Smooth muscle cell (in vitro differentiated cells): ENCODE measurements around the gene GNAO1. TPM values are rescaled to one million over a fixed set of nuclear protein-coding genes. Genes with fewer than 3 reads are reported as not detected.

Experiments used
- DNase-seq: peaks from one replicate; lab custom pipeline; 2025; ENCODE audit not compliant: unreplicated experiment; lab: John Stamatoyannopoulos, UW
- H2AFZ ChIP-seq: fragments of 200-600 bp; sonication (generic); 2 replicates; pipeline ENCODE4 v1.6.0; 2016; ENCODE audit warnings: antibody characterized with exemption, low read depth, mild to moderate bottlenecking
- H3F3A ChIP-seq: fragments of 200-600 bp; sonication (generic); 2 replicates; pipeline ENCODE4 v1.6.0; 2017; ENCODE audit warnings: antibody characterized with exemption, low read depth
- H3K27ac ChIP-seq: fragments of 200-600 bp; sonication (generic); 2 replicates; pipeline ENCODE4 v1.5.1; 2016; ENCODE audit warnings: low read depth, mild to moderate bottlenecking
- H3K27me3 ChIP-seq: fragments of 200-600 bp; sonication (generic); 2 replicates; pipeline ENCODE4 v1.6.1; 2016; ENCODE audit warnings: low read depth, mild to moderate bottlenecking
- H3K36me3 ChIP-seq: fragments of 200-600 bp; sonication (generic); 2 replicates; pipeline ENCODE4 v1.5.1; 2016; ENCODE audit warnings: low read depth
- H3K4me1 ChIP-seq: fragments of 200-600 bp; sonication (generic); 2 replicates; pipeline ENCODE4 v1.5.1; 2016; ENCODE audit warnings: low read depth
- H3K4me2 ChIP-seq: fragments of 200-600 bp; sonication (generic); 2 replicates; pipeline ENCODE4 v1.6.0; 2016; ENCODE audit warnings: mild to moderate bottlenecking
- H3K4me3 ChIP-seq: fragments of 200-600 bp; sonication (generic); 2 replicates; pipeline ENCODE4 v1.5.1; 2016; ENCODE audit warnings: mild to moderate bottlenecking
- H3K79me2 ChIP-seq: fragments of 200-600 bp; sonication (generic); 2 replicates; pipeline ENCODE4 v1.6.0; 2016; ENCODE audit warnings: low read depth, mild to moderate bottlenecking
- H3K9ac ChIP-seq: fragments of 200-600 bp; sonication (generic); 2 replicates; pipeline ENCODE4 v1.6.0; 2016; ENCODE audit warnings: low read depth
- H3K9me3 ChIP-seq: fragments of 200-600 bp; sonication (generic); replicated peaks from 2 replicates; pipeline ENCODE4 v1.5.1; 2016; ENCODE audit warnings: low read depth
- H4K20me1 ChIP-seq: fragments of 200-600 bp; sonication (generic); 2 replicates; pipeline ENCODE4 v1.6.0; 2016; ENCODE audit warnings: low read depth
- WGBS: methylation state at CpG from one replicate; pipeline ENCODE4 v1.1.7; 2016; ENCODE audit warnings: low lambda C conversion rate; 5-methylcytosine and 5-hydroxymethylcytosine counted together
- polyA plus RNA-seq: library from polyadenylated mRNA; unstranded; fragments of >200 nt; fragmentation: Nextera tagmentation; extraction: Ambion mirVana; gene quantifications from 2 replicates; pipeline ENCODE4 v1.2.1, GENCODE V29; 2016
- total RNA-seq: library from RNA; depleted of rRNA; stranded (reverse); fragments of >200 nt; gene quantifications from 2 replicates; pipeline ENCODE4 v1.2.3, GENCODE V29; 2014
- TF ChIP-seq, protein P1 (sequence below): fragments of 200-600 bp; sonication (generic); IDR thresholded peaks from 2 replicates; pipeline ENCODE4 v1.5.1; 2017; ENCODE audit warnings: borderline replicate concordance, mild to moderate bottlenecking, antibody characterized with exemption; ENCODE audit not compliant: insufficient read depth, poor library complexity, severe bottlenecking

The GNAO1 gene
- total and polyA plus RNA-seq, 2 experiments from 2014 or later: 1.7 to 3.7 TPM

DNA sequence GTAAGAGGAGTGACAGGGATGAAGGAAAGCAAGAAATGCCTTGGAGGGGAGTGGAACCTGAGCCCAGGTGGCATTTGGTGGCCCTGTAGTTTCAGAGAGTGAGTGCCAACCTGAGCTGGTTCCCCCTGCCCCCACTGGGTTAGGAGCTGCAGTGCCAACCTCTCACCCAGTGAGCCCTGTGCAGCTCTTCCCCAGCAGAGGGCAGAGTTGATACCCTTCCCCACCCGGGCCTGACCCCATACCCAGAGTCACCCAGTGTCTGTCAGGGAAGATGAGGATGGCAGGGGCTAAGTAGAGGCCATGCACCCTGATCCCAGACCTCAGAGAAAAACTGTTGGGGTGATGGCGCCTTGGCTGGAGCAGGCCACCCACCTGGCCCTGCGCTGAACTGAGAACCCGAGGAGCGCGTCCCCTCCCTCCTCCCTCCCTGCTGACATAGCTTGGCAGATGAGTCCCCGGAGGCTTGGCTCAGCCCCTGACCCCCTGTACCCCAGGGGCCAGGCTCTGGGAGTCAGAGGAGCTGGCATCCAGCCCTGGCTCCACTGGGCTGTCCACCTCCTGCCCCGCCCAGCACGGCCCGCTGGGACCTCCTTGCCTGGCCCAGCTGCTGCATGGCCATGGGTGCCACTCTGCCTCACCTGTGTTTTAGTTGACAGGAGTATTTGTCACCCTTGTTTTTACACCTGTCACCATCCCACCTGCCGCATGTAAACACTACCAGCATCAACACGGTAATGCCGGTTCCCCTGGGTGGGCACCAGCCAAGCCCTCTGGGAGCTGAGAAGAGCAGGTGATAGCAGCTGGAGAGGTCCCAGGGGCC is 120.1 kb downstream of the GNAO1 start:
- TF ChIP-seq, protein P1, sequence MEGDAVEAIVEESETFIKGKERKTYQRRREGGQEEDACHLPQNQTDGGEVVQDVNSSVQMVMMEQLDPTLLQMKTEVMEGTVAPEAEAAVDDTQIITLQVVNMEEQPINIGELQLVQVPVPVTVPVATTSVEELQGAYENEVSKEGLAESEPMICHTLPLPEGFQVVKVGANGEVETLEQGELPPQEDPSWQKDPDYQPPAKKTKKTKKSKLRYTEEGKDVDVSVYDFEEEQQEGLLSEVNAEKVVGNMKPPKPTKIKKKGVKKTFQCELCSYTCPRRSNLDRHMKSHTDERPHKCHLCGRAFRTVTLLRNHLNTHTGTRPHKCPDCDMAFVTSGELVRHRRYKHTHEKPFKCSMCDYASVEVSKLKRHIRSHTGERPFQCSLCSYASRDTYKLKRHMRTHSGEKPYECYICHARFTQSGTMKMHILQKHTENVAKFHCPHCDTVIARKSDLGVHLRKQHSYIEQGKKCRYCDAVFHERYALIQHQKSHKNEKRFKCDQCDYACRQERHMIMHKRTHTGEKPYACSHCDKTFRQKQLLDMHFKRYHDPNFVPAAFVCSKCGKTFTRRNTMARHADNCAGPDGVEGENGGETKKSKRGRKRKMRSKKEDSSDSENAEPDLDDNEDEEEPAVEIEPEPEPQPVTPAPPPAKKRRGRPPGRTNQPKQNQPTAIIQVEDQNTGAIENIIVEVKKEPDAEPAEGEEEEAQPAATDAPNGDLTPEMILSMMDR: no peak
- Histone ChIP-seq H3K79me2 (no peaks in the 10 kb centered on the region), H2AFZ (no peak overlapping the region)

DNA sequence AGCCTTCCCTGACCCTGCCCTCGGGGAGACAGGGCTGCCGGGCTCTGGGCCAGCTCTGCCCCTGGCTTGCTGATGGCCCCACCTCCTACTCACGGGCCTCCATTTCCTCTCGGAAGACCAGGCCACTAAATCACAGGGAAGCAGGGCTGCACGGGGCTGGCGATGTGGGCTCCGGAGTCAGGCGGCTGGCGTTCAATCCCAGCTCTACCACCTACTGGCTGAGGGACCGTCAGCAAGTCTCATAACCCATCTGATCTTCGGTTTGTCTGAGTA is 120.7 kb downstream of the GNAO1 start:
- H3K79me2 ChIP-seq: no peaks in the 10 kb centered on the region
- H3K4me2 ChIP-seq: no peak overlapping the region
- no peaks in the 10 kb centered on the region for H3K36me3 ChIP-seq
- TF ChIP-seq, protein P1: no peak
- no peak overlapping the region for H3K9ac ChIP-seq
- H3F3A ChIP-seq: no peaks in the 10 kb centered on the region
- H4K20me1 ChIP-seq: no peaks in the 10 kb centered on the region
- no peak overlapping the region for H3K4me3 ChIP-seq
- DNase-seq: no peak
- no peaks in the 10 kb centered on the region for H3K27me3 ChIP-seq
- no peak overlapping the region for H3K27ac ChIP-seq
- no peaks in the 10 kb centered on the region for H3K9me3 ChIP-seq
- H3K4me1 ChIP-seq: peaks cover under 1% of the 10 kb centered on the region
- 87% methylated on average over 11 of the region's 11 CpGs for WGBS
- H2AFZ ChIP-seq: no peak overlapping the region

More for the DNA sequence above, 120.1 kb downstream of the GNAO1 start:
- 95% methylated on average over 13 of the region's 13 CpGs for WGBS
- H3K4me1 ChIP-seq: peaks cover 6% of the 10 kb centered on the region
- H3F3A ChIP-seq: no peaks in the 10 kb centered on the region
- no peak overlapping the region for H3K27ac ChIP-seq
- H3K4me2 ChIP-seq: no peak overlapping the region
- no peak for DNase-seq
- H3K36me3 ChIP-seq: no peaks in the 10 kb centered on the region
- no peak overlapping the region for H3K9ac ChIP-seq
- no peak overlapping the region for H3K4me3 ChIP-seq
- no peaks in the 10 kb centered on the region for H3K27me3 ChIP-seq
- H4K20me1 ChIP-seq: no peaks in the 10 kb centered on the region
- H3K9me3 ChIP-seq: no peaks in the 10 kb centered on the region

DNA sequence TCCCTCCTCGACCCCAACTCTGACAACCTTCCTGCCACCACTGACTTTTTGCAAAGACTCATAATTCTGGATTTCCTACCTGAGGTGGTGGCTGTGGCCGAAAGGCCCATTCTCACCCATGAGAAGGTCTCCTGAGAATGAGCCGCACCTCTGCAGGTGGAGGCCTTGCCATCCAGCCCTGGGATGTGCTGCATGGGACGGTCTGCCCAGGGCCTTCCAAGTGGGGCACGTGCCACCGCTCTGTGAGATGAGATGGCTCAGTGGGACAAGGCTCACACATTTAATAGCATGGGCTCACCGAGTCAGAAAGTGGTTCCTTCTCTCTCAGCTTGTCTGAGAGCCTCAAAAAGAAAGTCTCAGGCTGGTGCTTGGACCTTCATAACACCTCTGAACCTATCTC is 121.3 kb downstream of the GNAO1 start:
- Histone ChIP-seq H4K20me1 (no peaks in the 10 kb centered on the region), H3K4me2 (no peak overlapping the region), H3K36me3 (no peaks in the 10 kb centered on the region), H3K4me1 (no peaks in the 10 kb centered on the region), H3K79me2 (no peaks in the 10 kb centered on the region), H3K4me3 (no peak overlapping the region), H3F3A (no peaks in the 10 kb centered on the region), H2AFZ (no peak overlapping the region), H3K27ac (no peak overlapping the region), H3K9me3 (no peaks in the 10 kb centered on the region), H3K9ac (no peak overlapping the region), H3K27me3 (no peaks in the 10 kb centered on the region)
- WGBS: 90% methylated on average over 7 of the region's 7 CpGs
- TF ChIP-seq, protein P1: no peak
- no peak for DNase-seq
